ENCODE measurements around the gene FSTL4.

Gene FSTL4

GRCh38 chr5:133511653-133512235 lies 100.6 kb downstream of the FSTL4 start:
- no peak for DNase-seq

DNA sequence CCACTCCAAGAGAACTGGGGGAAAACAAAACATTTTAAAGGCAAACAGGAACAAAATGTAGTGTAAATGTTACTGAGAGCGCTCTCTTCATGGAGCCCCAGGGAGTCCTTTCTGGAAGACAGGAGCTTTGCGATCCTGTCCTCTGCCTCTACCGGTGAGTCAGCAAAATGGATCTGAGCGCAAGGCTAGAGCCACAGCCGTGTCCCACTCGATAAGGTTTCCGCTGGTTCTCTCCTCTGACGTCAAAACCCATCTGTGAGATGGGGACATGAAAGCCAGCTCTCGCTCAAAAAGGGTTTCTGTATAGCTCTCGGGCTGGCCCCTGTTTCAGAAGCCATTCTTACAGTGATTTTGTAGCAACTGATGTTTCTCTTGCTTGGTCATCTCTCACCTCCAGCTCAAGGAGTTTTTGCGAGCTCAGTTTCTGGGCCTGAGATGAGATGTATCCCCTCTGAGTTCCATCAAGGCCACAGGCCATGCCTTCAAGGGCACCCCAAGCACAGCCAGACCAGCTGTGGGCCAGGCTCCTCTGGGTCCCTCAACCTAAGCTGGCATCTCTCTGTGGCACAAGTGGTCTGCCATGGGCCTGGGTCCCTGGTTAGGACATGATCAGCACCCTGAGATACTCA lies 101.6 kb downstream of the FSTL4 start:
- no peak for DNase-seq

DNA sequence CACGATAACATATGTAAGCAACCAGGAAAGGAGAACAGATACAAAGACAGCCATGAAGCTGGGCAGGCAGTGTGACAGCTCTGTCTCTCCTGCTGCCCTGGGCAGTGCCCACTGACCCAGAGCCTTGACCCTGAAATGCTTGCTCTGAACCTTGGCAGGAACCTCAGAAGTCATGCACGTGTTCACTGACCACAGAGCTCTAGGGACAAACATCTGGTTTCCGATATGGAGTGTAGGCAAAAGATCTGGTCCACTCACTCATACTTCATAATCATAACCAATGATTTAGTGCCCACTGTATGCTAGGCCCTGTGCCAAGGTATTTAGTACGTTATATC lies 102.6 kb downstream of the FSTL4 start:
- no peak for DNase-seq

DNA sequence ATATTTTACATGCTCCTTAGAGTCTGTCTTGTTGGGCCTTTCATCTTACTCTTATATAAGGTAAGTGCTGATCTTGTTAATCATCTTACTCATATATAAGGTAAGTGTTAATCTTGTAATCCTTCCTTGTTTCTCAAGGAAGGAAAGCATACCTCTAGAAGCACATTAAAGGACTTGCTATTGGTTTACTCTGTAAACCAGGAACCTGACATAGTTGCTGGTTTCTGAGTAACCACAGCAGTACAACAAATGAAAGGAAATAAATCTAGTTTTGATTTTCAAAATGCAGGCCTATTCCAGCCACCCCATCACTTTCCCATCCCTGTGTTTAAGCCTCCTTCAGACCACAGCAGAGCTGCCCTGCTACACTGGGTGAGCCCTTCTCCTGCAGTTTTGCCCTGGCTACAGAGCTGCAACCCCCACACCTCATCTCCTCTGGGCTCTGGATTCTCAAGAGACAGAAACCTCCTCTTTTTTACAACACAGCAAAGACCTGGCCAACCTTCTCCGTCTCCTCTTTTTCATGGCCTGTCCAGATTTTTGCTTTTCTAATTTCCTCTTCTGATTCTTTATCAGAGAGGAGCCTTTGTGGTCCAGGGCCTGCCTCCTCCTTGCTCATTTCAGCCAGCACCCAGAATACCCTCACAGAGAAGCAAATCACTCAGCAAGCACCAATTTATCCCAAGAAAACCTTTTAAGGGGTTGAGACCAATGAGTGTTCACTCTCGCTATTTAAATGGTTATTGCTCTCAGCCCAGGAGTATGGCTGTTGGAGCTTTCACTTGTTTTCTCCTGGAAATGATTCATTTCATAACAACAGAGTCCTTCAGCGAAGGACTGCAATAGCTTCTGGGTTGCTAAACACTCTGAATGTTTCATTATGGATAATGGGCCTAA lies 103.2 kb downstream of the FSTL4 start:
- DNase-seq, result no peak

DNA sequence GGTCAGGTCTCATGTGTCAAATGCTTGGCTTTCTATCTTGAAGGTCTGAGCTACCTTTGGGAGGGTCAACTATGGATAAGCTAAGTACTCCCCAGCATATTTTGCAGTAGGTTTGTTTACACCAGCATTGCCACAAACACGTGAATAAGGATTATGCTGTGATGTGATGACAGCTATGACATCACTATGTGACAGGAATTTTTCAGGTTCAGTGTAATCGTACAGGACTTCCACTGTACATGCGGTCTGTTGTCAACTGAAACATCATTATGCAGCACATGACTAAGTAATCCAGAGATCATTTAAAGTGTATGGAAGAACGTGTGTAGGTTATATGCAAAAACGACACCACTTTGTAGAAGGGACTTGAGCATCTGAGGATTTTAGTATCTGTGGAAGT lies 104.0 kb downstream of the FSTL4 start:
- DNase-seq, result no peak

DNA sequence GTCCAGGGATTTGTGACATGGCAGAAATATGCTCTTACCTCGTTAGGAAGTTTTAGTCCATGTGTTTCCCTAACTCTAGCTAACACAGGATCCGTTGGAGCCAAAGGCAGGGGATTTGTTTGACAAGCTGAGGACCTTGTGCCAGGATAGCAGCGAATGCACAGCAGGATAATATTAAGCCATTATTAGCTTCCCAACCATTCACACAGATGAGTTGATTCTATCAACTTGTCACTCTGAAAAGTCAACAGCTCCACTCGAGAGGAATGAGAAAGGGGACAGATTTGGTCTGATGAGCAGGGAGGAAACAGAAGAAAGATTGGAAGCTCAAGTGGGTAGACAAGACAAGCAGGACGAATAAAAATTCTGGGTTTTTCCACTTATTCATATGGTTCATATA lies 106.2 kb downstream of the FSTL4 start:
- no peak for DNase-seq

- no peak for DNase-seq
Observed at GRCh38 chr5:133503511-133503910, 108.8 kb downstream of the FSTL4 start.

GRCh38 chr5:133499895-133500294 lies 112.4 kb downstream of the FSTL4 start:
- no peak for DNase-seq

GRCh38 chr5:133497608-133498348 lies 114.6 kb downstream of the FSTL4 start:
- DNase-seq, result no peak

DNA sequence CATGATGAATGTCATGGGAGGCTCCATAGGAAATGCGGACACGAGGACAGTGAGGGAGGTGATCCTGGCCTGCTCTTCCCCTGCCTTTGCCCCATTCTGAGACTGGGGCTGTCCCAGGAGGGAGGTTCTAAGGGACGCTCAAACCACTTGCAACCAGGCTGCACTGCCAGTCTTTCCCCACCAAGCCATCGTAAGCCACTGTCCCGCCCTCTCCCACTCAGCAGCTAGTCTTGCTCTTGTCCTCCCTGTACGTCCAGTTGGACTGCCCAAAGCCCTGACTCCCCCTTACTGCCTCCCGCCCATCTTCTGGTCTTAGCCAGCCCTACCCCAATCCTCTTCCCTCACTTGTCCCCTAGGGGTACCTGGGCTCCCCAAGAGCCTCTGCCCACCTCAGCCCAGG lies 115.7 kb downstream of the FSTL4 start:
- no peak for DNase-seq

GRCh38 chr5:133494923-133495246 lies 117.5 kb downstream of the FSTL4 start:
- no peak for DNase-seq

- no peak for DNase-seq
Observed at GRCh38 chr5:133494232-133494922, 118.0 kb downstream of the FSTL4 start.

DNA sequence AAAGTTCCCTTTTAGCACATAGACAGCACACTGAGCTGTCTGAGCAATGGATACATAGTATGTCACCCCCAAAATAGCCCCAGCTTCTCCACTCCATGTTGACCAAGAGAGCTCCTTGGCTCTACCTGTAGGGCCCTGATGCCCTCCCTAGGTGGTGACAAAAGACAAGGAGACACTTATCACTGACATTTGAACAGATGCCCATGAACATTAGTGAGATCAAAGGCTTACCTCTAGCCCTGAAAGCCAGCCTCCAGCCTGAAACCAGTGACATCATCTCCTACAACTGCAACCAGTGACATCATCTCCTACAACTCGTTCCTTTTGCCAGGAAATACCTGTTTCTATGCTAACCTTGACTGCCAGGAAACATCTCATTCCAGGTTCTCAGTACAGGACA lies 122.7 kb downstream of the FSTL4 start:
- no peak for DNase-seq

DNA sequence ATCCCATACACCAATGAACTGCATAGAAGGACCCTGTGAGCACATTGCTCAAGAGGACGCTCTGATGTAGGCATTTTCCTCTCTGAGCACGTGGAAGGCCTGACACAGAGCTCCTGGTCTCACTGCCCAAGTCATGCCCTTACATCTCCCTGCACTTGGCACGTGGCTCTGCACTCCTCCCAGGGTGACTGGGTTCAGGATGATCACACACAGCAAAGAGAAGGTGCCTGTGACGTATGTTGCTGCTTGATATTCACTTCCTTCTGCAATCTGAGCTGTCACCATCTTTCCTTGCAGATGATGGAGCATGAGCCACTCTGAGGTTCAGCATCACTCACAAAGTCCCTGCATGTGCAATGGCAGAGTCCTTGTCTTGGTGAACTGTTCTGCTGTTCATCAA lies 125.2 kb downstream of the FSTL4 start:
- DNase-seq, result no peak

DNA sequence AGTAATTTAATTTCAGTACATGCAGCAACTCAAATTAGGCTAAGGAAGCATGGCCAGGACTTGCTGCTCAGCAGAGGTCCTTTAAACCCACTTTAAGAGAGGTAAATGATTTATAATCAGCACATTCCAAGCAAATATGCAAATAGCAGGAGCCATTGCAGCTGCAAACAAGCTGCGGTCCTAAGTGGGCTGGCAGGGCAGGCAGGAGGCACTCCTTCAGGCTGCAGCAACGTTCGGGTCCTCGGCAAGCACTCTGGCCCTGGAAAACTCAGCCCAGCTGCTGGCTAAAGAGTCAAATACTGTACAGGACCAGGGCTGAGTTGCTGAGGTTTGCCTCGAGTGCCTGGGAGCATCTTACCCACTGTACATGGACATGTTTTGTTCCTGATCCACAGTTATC lies 126.9 kb downstream of the FSTL4 start:
- DNase-seq, result no peak

GRCh38 chr5:133483406-133484090 lies 128.8 kb downstream of the FSTL4 start:
- DNase-seq, result no peak

DNA sequence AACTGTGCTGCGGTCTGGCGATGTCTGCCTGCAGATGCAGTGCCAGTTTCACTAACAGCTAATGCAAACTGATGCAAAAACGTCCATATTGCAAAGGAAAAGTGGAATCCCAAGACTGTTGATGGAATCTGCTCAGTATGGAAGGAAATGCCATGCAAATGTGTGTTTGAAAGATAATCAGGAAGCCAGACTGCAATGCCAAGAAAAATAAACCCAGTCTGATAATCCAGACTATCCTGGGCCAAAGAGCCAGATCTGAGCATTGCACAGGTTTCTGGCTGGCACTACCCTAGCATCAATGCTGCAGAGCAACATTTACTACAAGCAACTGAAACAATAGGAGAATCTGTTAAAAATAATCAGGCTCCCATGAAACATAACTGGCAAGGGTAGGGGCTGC lies 130.3 kb downstream of the FSTL4 start:
- DNase-seq, result no peak

DNA sequence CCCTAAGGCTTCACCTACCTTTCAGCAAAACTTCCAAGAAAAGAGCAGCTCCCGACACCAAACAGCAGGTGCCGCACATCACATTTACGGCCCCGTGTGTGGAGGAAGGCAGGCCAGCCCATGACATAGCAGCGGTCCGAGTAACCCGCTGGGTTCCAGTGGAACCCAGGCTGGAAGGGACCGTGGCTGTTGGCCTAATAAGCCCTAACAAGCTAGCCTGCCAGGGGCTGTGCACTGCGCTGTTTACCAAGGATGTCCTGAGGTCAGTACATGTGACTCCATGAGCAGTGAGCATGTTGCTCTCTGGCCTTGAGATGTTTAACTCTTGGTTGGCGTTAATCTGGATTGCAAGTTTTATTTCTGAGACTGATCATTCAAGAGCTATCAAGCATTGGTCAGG lies 131.5 kb downstream of the FSTL4 start:
- no peak for DNase-seq

DNA sequence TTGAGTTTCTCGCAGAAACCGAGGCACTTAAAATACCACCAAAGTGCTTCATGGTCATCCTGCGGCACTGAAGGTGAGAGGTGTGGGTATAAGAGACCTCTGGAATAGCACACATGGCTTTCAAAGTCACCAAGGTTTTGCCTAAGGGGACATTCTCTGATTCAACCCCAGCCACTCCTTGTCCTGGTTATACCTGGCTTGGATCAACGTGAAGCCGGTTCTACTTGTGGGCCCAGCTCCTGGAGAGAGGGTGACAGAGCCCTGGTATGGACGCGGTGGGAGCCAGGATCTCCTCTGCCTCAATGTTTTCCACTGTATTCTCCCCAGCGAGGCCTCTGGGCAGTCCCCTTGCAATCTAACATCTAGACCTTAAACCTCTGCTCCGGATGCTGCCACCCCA lies 132.0 kb downstream of the FSTL4 start:
- no peak for DNase-seq

- no peak for DNase-seq
Observed at GRCh38 chr5:133478199-133478985, 133.9 kb downstream of the FSTL4 start.

GRCh38 chr5:133475986-133476385 lies 136.4 kb downstream of the FSTL4 start:
- DNase-seq, result no peak
